Nephron (organoid): ENCODE results near the gene SLC1A2.

Source experiments
- H3K27ac Mint-ChIP-seq, 3 experiments: 2 replicates each; pipeline ENCODE4 v1.8.0; 2020; ENCODE audit warnings: mixed read lengths in 3 of 3, mild to moderate bottlenecking in 2 of 3, moderate library complexity in 1 of 3
- H3K27me3 Mint-ChIP-seq: 2 replicates; pipeline ENCODE4 v1.8.0; 2021; ENCODE audit warnings: low read depth, mild to moderate bottlenecking, moderate library complexity, mixed read lengths
- H3K36me3 Mint-ChIP-seq: 2 replicates; pipeline ENCODE4 v1.8.0; 2020; ENCODE audit warnings: low read depth, mixed read lengths
- H3K4me1 Mint-ChIP-seq: 2 replicates; pipeline ENCODE4 v1.8.0; 2020; ENCODE audit warnings: mixed read lengths
- H3K4me3 Mint-ChIP-seq, 3 experiments: 2 replicates each; pipeline ENCODE4 v1.8.0; 2020; ENCODE audit warnings: mild to moderate bottlenecking in 3 of 3, mixed read lengths in 3 of 3, moderate library complexity in 2 of 3
- H3K9me3 Mint-ChIP-seq: 2 replicates; pipeline ENCODE4 v1.8.0; 2020; ENCODE audit warnings: mixed read lengths
- TF ChIP-seq, protein P1 (sequence below), 3 experiments: fragments of 200-600 bp; sonication (generic); IDR thresholded peaks; one replicate each; pipeline ENCODE4 v1.5.0; 2021; ENCODE audit warnings: antibody characterized with exemption in 3 of 3; ENCODE audit not compliant: unreplicated experiment in 3 of 3

Gene SLC1A2

GRCh38 chr11:35223991-35224390 is 195.4 kb downstream of the SLC1A2 start:
- TF ChIP-seq, protein P1, sequence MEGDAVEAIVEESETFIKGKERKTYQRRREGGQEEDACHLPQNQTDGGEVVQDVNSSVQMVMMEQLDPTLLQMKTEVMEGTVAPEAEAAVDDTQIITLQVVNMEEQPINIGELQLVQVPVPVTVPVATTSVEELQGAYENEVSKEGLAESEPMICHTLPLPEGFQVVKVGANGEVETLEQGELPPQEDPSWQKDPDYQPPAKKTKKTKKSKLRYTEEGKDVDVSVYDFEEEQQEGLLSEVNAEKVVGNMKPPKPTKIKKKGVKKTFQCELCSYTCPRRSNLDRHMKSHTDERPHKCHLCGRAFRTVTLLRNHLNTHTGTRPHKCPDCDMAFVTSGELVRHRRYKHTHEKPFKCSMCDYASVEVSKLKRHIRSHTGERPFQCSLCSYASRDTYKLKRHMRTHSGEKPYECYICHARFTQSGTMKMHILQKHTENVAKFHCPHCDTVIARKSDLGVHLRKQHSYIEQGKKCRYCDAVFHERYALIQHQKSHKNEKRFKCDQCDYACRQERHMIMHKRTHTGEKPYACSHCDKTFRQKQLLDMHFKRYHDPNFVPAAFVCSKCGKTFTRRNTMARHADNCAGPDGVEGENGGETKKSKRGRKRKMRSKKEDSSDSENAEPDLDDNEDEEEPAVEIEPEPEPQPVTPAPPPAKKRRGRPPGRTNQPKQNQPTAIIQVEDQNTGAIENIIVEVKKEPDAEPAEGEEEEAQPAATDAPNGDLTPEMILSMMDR (IDR thresholded peaks at IDR 0.05; ENCODE audit: unreplicated experiment in 3 of 3) = no peak
- Mint-ChIP-seq H3K4me3 (no peak overlapping the region), H3K9me3 (peaks cover 2% of the 10 kb centered on the region), H3K36me3 (no peaks in the 10 kb centered on the region), H3K27ac (peak overlapping the region; percentile 14 to 53 (median 27)), H3K27me3 (peaks cover 9% of the 10 kb centered on the region), H3K4me1 (peaks cover 24% of the 10 kb centered on the region)

GRCh38 chr11:35223371-35223796 is 196.0 kb downstream of the SLC1A2 start:
- Mint-ChIP-seq H3K9me3 (peaks cover 2% of the 10 kb centered on the region), H3K27me3 (peaks cover 9% of the 10 kb centered on the region), H3K36me3 (no peaks in the 10 kb centered on the region), H3K4me3 (no peak overlapping the region), H3K4me1 (peaks cover 24% of the 10 kb centered on the region), H3K27ac (peak overlapping the region; percentile 14 to 53 (median 27))
- TF ChIP-seq, protein P1 (IDR thresholded peaks at IDR 0.05; ENCODE audit: unreplicated experiment in 3 of 3) = no peak

- Mint-ChIP-seq H3K36me3 (no peaks in the 10 kb centered on the region), H3K4me1 (peaks cover 17% of the 10 kb centered on the region), H3K27ac (no peak overlapping the region), H3K9me3 (peaks cover 2% of the 10 kb centered on the region), H3K4me3 (no peak overlapping the region), H3K27me3 (peaks cover 15% of the 10 kb centered on the region)
- TF ChIP-seq, protein P1 (IDR thresholded peaks at IDR 0.05; ENCODE audit: unreplicated experiment in 3 of 3) = no peak
These were observed 200.4 kb downstream of the SLC1A2 start for GRCh38 chr11:35218956-35219355.

DNA sequence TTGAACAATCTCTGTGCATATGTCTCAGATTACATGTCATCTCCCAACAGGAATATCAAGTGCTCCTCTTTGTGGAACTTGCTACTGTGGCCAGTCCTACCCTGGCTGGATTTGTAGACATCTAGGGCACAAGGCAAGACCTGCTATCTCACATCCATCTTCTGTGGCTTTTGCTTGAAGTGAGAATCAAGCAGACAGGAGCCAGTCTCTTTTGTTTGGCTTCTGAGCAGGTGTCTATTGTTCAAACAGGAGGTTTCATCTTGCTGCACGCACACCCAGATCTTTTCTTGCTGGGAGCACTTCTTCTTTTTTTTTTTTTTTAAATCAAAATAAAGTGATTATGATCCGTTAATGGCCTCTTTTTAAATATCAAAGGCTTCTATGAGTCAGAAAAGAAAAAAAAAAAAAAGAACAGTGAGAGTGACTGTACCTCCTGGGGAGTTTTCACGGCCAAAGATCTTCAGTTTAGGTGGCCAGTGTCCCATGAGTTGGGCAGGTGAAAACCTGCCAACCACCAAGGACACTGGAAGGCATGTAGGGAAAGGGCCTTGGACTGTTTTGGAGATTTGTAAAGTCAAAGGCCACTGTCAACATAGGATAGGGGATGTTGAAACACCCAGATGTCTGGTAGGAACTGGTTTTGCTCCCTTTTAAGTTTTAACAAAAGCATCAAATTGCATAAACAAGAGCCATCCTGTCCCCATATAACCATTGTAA is 202.2 kb downstream of the SLC1A2 start:
- peaks cover 2% of the 10 kb centered on the region for H3K4me1 Mint-ChIP-seq
- H3K4me3 Mint-ChIP-seq = no peak overlapping the region
- no peak overlapping the region for H3K27ac Mint-ChIP-seq
- TF ChIP-seq, protein P1 (IDR thresholded peaks at IDR 0.05; ENCODE audit: unreplicated experiment in 3 of 3) = no peak
- H3K27me3 Mint-ChIP-seq = peaks cover 11% of the 10 kb centered on the region
- H3K36me3 Mint-ChIP-seq = no peaks in the 10 kb centered on the region
- peaks cover 2% of the 10 kb centered on the region for H3K9me3 Mint-ChIP-seq

GRCh38 chr11:35215945-35216344 is 203.4 kb downstream of the SLC1A2 start:
- no peaks in the 10 kb centered on the region for H3K4me1 Mint-ChIP-seq
- H3K27me3 Mint-ChIP-seq = peaks cover 11% of the 10 kb centered on the region

More at GRCh38 chr11:35215945-35216344, 203.4 kb downstream of the SLC1A2 start:
- TF ChIP-seq, protein P1 (IDR thresholded peaks at IDR 0.05; ENCODE audit: unreplicated experiment in 3 of 3) = no peak
- Mint-ChIP-seq H3K27ac (no peak overlapping the region), H3K36me3 (no peaks in the 10 kb centered on the region), H3K4me3 (no peak overlapping the region), H3K9me3 (peaks cover 9% of the 10 kb centered on the region)
